Stimulated activated CD4-positive, alpha-beta T cell treated with anti-CD3 and anti-CD28 coated beads, TNF-alpha, amount 100 ng/mL, for 1 hour (primary cell): ENCODE results near the gene TRIM67.

ENCODE experiments used
- DNase-seq, 3 donors: peaks; one replicate each; pipeline ENCODE4 v3.0.0-alpha.2; 2020; ENCODE audit warnings: low read depth in 3 of 3, low spot score in 1 of 3

Gene TRIM67

GRCh38 chr1:231183639-231184590 is 22.1 kb downstream of the TRIM67 start:
- DNase-seq = no peak

GRCh38 chr1:231184891-231185290 is 23.0 kb downstream of the TRIM67 start:
- no peak for DNase-seq

- no peak for DNase-seq
These were observed 23.5 kb downstream of the TRIM67 start for GRCh38 chr1:231185391-231185790.

- DNase-seq = no peak
These were observed 24.7 kb downstream of the TRIM67 start for GRCh38 chr1:231186356-231187115.

GRCh38 chr1:231187571-231187970 is 25.7 kb downstream of the TRIM67 start:
- no peak for DNase-seq

- no peak for DNase-seq
These were observed 26.2 kb downstream of the TRIM67 start for GRCh38 chr1:231188072-231188471.

- DNase-seq = no peak
These were observed 26.9 kb downstream of the TRIM67 start for GRCh38 chr1:231188768-231189167.

- DNase-seq = no peak
These were observed 27.9 kb downstream of the TRIM67 start for GRCh38 chr1:231189683-231190270.

- no peak for DNase-seq
These were observed 28.6 kb downstream of the TRIM67 start for GRCh38 chr1:231190456-231190855.

- no peak for DNase-seq
These were observed 30.8 kb downstream of the TRIM67 start for GRCh38 chr1:231192620-231193163.

- DNase-seq = no peak
These were observed 32.0 kb downstream of the TRIM67 start for GRCh38 chr1:231193710-231194340.

- no peak for DNase-seq
These were observed 32.6 kb downstream of the TRIM67 start for GRCh38 chr1:231194476-231194842.

GRCh38 chr1:231194843-231195516 is 33.1 kb downstream of the TRIM67 start:
- DNase-seq = no peak

GRCh38 chr1:231196307-231196706 is 34.4 kb downstream of the TRIM67 start:
- DNase-seq = no peak

GRCh38 chr1:231196728-231197127 is 34.9 kb downstream of the TRIM67 start:
- DNase-seq = no peak

- no peak for DNase-seq
These were observed 38.0 kb downstream of the TRIM67 start for GRCh38 chr1:231199868-231200267.

GRCh38 chr1:231200388-231201031 is 38.7 kb downstream of the TRIM67 start:
- DNase-seq = no peak

GRCh38 chr1:231201375-231201978 is 39.6 kb downstream of the TRIM67 start:
- DNase-seq = no peak

- DNase-seq = no peak
These were observed 40.2 kb downstream of the TRIM67 start for GRCh38 chr1:231201979-231202633.
